NCI-H1436 (cell line): Measurements from ENCODE around the gene NOS2.
"Not testable (repeated sequence)": the region's sequence is repeated elsewhere in the genome, so short reads cannot be mapped to it uniquely, and the experiment has no call there.

Experiments
- DNase-seq: peaks from one replicate; lab custom pipeline; 2025; lab: John Stamatoyannopoulos, UW

The NOS2 gene

DNA sequence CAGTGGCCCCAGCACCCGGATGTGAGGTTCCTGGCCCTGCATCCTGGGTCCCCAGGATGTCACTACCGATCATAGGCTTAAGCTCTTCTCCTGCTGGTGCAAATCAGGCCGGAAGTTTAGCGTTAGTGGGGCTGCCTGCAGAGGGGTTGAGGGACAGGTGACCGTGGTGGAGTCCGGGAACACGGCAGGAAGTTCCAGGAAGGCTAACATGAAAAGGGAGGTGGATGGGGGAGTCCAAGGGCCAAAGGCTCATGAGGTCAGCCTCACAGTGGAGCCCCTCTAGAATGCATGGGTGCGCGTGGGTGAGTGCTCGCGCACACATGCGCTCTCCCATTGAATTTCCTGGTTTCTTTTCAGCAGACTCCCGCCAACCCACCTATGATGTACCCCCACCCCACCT lies 46.6 kb downstream of the NOS2 start:
- DNase-seq: not testable (repeated sequence)

DNA sequence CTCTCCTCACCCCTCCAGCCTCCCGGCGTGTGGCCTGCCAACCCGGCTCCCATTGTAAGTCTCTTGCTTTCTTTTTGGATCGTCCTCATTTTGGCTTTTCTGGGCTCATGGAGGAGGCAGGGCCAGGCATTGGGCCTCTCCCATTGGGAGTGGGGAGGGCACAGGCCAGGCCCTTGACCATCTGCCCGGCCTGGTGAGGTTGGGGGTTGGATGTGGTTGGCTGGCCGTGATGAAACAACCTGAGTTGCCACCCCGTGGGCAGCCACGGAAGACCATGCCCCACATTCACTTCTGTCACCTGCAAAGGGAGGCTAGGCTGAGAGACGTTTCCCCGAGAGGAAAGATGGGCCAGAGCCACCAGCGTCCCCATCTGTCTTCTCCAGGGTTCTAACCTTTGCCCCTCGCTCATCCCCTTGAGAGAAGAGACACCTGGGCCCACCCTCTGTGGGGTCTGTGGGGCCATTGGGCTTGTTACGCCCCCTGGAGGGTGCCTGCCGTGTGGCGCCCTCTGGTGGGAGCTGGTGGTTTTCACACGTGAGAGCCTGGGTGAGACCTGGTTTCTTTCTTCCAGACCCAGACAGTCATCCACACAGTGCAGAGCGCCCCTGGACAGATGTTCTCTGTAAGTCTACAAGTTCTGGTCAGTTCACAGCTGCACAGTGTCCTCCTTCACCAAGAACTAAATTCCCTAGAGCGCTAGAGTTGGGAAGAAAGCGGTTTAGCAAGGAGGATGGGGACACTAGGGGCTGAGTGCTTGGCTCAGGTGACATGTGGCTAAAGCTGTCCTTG lies 47.3 kb downstream of the NOS2 start:
- DNase-seq: not testable (repeated sequence)

DNA sequence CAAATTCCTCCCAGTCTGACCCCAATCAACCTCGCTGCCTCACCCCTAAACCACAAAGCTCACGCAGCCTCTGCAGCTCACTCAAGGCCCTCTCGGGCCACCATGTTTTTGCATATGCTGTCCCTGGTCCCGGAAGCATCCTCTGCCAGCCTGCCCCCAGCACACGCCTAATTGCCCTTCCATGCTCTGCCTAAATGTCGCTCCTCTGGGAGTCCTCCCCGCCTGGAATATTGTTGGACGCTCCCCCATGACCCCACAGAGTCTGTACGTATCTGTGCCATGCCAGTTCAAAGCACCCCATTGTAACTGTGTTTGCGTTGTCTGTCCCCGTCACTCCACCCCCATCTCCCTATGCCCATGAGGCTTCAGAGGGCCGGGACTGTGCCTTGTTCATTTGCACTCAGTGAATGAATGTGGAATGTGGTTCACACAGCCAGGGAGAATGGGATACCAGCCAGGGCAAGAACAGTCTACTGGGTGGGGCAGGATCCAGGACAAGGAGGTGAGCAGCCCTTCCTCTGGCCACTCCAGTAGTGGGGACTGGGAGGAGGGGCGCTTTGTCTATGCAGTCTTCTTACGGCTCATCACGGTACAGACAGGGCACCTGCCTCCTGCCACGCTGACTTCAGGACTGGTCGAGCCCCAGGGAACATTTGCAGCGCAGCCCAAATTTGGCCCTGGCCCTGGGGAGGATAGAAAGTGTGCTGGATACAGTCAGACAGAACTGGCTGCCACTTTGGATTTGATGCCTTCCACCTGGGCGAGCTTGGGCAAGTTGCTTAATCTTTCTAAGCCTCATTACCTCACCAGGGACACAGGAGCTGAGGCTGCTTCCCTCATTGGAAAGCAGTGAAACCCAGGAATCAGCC lies 48.5 kb downstream of the NOS2 start:
- DNase-seq: no peak

DNA sequence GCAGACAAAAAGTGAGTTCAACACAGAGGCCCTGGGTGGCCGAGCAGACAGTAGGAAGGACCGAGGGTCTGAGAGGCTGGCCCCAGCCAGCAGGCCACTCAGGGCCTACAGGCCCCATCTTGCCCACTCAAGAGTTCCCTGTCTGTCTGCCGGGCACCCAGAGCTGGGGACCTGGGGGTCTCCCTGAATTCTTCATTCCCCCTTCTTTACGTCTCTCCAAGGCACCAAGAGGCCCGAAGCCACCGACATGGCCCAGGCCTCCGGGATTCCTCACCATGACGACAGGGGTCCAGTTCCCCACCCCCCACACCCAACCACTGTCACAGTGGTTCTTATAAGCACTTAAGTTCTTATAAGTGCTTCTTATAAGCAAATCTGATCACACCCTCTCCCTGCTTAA lies 49.2 kb downstream of the NOS2 start:
- no peak for DNase-seq

DNA sequence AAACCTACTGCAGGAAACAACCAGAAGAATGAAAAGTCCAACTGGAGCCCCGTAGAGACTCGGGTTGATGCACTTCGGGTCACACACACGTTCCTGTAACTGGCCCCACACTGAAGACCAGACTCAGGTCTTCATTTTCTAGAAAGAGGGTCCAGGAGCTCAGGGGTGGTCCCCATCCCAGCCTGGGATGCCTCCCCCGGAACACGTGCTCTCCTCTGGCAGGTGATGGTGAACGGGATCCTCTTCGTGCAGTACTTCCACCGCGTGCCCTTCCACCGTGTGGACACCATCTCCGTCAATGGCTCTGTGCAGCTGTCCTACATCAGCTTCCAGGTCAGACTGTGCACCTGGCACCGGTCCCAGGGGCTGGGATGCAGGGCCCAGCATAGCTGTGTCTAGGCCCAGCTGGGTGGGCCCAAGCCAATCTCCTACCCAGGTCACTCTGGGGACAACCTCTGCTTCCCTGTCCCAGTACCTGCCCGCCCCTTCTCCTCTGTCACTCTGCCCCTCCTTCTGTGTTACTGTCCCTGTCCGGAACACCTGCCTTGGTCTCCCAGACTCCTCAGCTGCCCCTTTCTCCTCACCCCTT lies 50.7 kb downstream of the NOS2 start:
- not testable (repeated sequence) for DNase-seq

DNA sequence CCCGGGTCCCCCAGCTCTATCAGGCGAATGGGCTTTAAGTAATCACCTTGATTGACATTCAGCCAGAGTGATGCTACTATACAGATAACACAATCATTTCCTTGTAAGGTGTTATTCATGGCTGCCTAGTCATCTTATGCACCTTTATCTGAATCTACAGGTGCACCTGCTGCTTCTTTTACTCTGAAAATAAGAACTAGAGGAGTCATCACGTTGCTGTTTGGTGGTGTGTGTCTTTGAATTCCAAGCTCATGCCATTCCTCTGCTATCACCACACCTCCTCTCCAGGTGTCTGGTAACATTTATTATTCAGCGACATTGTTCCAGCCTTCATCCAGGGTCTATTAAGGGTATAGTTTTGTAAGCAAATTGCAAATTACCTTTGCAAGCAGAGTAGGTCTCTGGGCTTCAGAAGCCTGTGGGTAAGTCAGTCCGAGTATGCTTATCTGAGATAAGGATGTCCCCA lies 51.9 kb downstream of the NOS2 start:
- DNase-seq: no peak

DNA sequence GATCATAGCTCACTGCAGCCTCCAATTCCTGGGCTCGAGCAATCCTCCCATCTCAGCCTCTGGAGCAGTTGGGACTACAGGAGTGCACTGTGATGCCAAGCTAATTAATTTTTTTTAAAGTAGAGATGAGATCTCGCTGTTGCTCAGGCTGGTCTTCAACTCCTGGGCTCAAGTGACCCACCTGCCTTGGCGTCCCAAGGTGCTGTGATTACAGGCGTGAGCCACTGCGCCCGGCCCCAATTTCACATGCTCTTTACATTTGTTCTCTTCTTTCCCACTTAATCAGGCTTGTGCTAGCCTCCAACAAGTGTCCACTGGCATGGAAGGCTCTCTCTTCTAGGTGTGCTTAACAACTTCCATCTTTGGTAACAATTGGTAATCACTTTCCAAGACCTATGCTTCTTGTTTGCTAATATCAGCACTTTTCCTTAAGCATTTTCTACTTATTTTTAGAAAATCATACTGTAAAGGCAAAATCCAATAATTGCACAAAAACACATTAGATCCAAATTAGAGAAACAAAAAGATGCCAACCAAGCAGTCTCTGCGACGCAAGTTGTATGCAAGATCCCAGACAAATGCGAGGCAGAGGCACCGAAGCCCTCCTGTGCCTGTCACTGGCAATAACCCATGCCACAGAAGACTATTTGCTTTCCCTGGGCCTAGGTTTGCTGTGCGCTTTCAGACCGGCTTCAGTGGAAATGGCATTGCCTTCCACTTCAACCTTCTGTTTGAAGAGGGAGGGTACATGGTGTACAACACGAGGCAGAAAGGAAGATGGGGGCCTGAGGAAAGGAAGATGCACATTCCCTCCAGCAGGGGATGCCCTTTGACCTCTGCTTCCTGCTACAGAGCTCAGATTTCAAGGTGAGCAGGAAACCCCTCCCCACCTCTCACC lies 52.6 kb downstream of the NOS2 start:
- DNase-seq: no peak

DNA sequence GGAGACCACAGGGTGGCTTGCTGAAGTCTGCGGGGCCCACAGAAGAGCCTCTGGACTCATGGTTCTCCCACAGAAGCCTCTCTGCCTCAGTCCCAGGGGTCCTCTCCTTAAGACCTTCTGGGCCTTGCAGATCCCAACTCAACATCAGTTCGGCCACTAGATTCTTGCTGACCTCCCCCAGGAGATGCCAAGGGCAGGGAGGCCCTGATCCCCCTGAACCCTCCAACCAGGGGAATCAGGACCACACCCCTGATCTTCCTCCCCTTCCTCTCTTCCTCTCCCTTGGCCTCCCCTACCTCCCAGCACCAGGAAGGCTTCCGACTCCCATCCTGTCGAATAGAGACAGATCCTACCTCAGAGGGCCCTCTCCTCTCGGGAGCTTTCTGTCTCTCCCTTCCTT lies 53.4 kb downstream of the NOS2 start:
- no peak for DNase-seq

DNA sequence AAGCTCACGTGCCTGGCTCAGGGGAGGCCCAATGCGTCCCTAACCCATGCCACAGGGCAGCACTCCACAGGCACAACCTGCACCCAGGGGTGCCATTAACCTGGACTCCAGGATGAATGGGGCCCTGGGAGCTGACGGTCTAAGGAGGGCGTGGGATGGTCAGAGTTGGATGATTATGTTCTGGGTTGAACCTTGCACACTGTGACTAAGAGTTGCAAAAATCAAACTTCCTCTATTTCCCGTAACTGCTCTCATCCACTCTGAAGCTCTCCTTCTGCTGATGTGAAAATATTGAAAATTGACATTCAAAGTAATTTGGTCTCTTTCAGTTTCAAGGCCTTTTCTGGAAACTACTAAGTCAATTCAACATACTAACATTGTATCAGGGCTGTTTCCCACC lies 54.0 kb downstream of the NOS2 start:
- not testable (repeated sequence) for DNase-seq

DNA sequence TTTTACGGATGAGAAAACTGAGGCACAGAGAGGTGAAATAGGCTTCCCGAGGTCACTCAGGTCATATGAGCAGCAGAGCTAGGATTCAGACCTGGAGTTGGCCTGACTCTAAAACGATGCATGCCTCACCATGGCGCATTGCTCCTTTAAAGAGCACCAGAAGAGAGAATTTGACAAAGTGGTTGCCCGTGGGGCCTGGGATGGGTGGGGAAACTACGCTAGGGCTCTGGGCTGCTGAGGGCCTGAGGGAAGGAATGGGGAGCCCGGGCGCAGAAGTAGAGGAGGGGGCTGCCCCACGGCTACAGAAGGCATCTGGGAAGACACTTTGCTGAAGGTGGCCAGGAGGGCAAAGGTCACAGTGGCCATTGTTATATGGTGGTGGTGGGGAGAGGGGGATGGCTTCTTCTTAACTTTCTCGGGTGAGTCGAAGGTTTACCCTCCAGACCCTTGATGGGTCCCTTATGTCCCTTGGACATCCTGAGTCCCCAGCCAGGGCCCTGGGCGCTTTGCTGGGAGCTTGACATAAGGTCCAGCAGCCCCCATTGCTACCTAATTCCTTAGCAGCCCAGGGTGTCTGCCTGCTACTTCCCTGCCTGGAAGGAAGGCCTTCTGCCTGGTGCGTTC lies 55.0 kb downstream of the NOS2 start:
- not testable (repeated sequence) for DNase-seq

DNA sequence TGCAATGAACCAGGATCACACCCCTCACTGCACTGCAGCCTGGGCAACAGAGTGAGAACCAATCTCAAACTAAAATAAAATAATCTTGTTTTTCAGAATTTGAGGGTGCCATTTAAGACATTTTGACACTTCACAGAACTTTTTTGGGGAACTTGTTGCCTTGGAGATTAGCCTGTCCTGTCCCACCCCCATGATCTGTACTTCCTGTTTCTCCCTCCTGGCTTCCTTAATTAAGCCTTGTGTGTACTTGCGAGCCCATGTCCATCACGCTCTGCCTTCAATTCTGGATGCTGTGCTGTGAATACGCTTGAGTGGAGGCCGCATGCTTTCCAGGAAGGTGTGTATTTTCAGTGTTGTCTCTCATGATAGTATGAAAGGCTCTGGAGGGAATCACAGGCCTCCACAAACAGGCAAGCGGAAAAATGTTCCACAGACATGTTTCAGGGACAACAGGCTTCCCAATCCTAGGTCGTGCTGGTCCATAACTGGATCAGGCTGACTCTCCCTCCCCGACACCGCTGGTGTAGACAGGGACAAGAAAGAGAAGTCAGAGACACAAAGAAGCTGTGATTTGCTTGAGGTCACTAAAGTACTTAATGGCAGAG lies 56.9 kb downstream of the NOS2 start:
- no peak for DNase-seq

DNA sequence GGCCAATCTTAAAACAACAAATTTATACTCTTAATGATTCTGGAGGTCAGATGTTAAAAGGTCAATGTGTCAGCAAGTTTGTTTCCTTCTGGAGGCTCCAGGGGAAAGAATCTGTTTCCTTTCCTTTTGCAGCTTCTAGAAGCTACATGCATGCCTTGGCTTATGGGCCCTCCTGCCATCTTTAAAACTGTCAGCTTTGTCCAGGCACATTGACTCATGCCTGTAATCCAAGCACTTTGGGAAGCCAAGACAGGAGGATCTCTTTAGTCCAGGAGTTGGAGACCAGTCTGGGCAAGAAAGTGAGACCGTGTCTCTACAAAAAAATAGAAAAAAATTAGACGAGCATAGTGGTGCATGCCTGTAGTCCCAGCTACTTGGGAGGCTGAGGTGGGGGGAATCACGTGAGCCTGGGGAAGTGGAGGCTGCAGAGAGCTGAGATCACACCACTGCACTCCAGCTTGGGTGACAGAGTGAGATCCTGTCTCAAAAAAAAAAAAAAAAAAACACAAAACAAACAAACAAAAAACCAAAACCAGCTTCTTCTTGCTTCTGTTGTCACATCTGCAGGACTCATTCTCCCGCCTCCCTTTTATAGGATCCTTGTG lies 58.3 kb downstream of the NOS2 start:
- DNase-seq: no peak

DNA sequence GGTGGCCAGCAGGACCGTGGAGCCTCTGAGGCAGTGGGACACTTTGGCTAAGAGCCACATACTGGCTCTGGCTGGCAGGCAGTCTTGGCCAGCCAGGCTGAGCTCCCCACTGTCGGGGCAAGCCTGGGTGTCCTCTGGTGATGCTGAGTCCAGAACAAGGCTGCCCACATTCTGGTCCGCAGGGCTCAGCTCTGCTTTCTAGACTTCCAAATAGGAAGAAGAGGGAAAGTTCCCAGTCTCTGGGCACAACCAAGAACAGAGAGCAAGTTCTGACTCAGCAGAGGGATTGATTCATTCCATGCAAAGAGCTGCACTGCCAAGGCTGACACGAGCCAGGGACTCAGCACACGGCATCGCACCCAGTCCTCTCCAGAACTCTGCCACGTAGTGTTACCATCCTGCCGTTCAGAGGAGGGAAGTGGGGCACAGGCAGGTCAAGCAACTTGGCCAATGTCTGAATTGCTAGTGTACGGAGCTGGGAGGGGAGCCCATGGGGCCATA lies 58.9 kb downstream of the NOS2 start:
- DNase-seq: no peak

DNA sequence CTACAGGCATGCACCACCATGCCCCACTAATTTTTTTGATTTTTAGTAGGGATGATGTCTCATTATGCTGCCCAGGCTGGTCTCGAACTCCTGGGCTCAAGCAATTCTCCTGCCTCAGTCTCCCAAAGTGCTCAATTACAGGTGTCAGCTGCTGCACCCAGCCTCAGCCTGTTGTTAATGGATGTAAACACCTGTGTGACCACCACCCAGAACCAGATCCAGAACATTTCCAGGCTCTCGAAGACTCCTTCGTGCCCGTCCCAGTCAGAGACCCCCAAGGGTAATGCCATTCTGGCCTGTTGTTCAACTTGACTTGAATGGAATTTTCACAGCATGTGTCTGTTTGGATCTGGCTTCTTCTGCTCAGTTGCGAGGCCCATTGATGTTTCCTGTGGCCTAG lies 59.8 kb downstream of the NOS2 start:
- DNase-seq: not testable (repeated sequence)

DNA sequence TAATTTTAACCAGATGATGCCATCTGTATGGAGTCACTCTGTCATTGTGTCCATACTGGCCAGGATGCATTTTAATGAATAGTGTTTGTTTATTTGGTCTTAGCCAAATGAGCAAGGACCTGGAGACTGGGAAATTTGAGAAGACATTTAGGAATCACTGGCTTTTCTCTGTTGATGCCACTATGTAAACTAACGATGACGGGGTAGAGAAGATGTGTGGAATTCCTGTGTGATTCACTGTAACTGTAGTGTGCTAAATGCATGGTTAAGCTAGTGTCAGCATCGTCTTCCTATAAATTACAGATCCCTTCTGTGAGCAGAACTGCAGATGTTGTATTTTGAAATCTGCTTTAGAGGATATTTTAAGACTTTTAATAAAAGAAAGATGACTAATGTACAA lies 66.6 kb downstream of the NOS2 start:
- no peak for DNase-seq

DNA sequence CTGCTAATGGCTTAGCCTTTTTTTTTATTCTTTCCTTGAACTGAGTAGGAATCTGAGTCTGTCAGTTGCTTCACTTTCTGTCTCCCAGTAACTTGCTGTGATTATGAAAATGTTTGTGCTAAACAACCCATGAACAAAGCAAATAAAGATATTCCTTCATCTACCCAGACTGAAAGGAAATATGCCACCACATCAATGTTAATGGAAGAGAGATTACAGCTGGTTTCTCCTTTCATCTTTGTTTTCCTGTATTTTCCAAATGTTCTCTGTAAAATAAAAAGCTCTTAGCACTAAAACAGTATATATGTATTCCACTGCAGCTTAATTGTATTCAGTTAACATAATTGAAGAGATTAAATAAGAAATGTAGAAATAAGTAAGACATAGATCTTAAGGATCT lies 67.6 kb downstream of the NOS2 start:
- DNase-seq: not testable (repeated sequence)

DNA sequence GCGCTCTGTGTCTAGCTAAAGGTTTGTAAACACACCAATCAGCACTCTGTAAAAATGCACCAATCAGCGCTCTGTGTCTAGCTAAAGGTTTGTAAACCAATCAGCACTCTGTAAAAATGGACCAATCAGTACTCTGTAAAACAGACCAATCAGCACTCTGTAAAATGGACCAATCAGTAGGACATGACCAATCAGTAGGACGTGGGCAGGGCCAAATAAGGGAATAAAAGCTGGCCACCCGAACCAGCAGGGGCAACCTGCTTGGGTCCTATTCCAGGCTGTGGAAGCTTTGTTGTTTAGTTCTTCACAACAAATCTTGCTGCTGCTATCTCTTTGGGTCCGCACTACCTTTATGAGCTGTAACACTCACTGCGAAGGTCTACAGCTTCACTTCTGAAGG lies 74.3 kb downstream of the NOS2 start:
- DNase-seq: not testable (repeated sequence)

DNA sequence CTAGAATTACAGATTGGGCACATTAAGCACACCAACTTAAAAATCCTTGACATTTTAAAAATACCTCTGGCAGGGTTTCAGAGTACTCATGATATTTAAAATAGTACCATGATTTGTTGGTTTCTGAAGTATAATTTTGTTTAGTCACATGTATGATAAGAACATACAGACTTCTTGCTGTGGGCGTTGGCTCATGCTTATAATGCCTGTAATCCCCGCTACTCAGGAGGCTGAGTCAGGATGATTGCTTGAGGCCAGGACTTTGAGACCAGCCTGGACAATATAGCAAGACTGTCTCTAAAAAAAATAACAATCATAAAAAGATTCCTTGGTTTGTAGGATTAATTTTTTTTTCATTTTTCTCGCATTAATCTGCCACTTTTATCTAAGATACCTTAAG lies 78.5 kb downstream of the NOS2 start:
- DNase-seq: no peak
